HCT116 (cell line): ENCODE data around the gene DPF3. TPM values are rescaled to one million over a fixed set of nuclear protein-coding genes. Genes with fewer than 3 reads are reported as not detected.

ENCODE experiments used
- ATAC-seq: fragments of 200-7000 bp; cut with Tn5 transposase; 2 replicates; pipeline ENCODE4 v1.9.1; 2020; ENCODE audit warnings: mild to moderate bottlenecking, moderate library complexity
- BruUV-seq: library from RNA; stranded (reverse); fragments of 400-500 nt; replicated peaks from 2 replicates; lab custom pipeline; 2021; lab: Mats Ljungman, UMichigan
- CTCF ChIA-PET: fragments of 300-600 bp; sonication (Branson Sonifier 250); formaldehyde crosslinking; loops from one replicate; lab custom pipeline; 2021; ENCODE audit warnings: antibody characterized with exemption; lab: Charles Lee
- POLR2A ChIA-PET: fragments of 300-600, 350-600 bp; sonication (Branson Sonifier 250); formaldehyde crosslinking; loops from one replicate; lab custom pipeline; 2021; ENCODE audit warnings: antibody characterized with exemption; lab: Charles Lee
- RAD21 ChIA-PET, 2 experiments: fragments of 300-600 bp; sonication (Branson Sonifier 250); formaldehyde crosslinking; loops; one replicate each; lab custom pipeline; 2023; ENCODE audit warnings: low total read pairs in 2 of 2; ENCODE audit not compliant: uncharacterized antibody in 2 of 2, unreplicated experiment in 2 of 2, low non-redundant PET in 1 of 2; lab: Charles Lee
- DNase-seq: peaks from one replicate; pipeline ENCODE4 v3.0.0-alpha.2; 2010; ENCODE audit warnings: low read depth, low spot score
- H2AFZ ChIP-seq: fragments of 200-600 bp; shearing (Covaris generic), sonication (generic); 2 replicates; pipeline ENCODE4 v1.6.1; 2017; ENCODE audit warnings: low read depth, mixed run types, mixed read lengths, antibody characterized with exemption, low read length; ENCODE audit not compliant: poor library complexity, severe bottlenecking
- H3K27ac ChIP-seq: 2 replicates; pipeline ENCODE4 v1.5.1; 2012; ENCODE audit warnings: low read depth, low read length
- H3K27me3 ChIP-seq: fragments of 200-600 bp; sonication (generic); 2 replicates; pipeline ENCODE4 v1.6.1; 2016; ENCODE audit warnings: mixed run types, low read length, mixed read lengths; ENCODE audit not compliant: insufficient read depth
- H3K36me3 ChIP-seq, 2 experiments: fragments of 200-500 bp in 1 of 2; fragments of 200-600 bp in 1 of 2; sonication (Bioruptor generic) in 1 of 2; sonication (generic) in 1 of 2; 2 replicates each; pipeline versions ENCODE4 v1.5.1 to v1.6.1; 2014 to 2016; ENCODE audit warnings: low read length in 2 of 2, inconsistent platforms in 1 of 2, mixed read lengths in 1 of 2, mixed run types in 1 of 2; ENCODE audit not compliant: insufficient read depth in 2 of 2, control insufficient read depth in 1 of 2
- H3K4me1 ChIP-seq, 2 experiments: fragments of 200-600 bp in 1 of 2; sonication (generic) in 1 of 2; 2 replicates each; pipeline versions ENCODE4 v1.5.1 to v1.6.1; 2012 to 2017; ENCODE audit warnings: low read length in 2 of 2, inconsistent platforms in 1 of 2, mild to moderate bottlenecking in 1 of 2, mixed read lengths in 1 of 2, mixed run types in 1 of 2, moderate library complexity in 1 of 2; ENCODE audit not compliant: insufficient read depth in 2 of 2, control insufficient read depth in 1 of 2
- H3K4me2 ChIP-seq: fragments of 200-600 bp; sonication (generic); 2 replicates; pipeline ENCODE4 v1.6.1; 2017; ENCODE audit warnings: mixed run types, low read length, mixed read lengths
- H3K4me3 ChIP-seq, 2 experiments: fragments of 200-600 bp in 1 of 2; sonication (generic) in 1 of 2; replicated peaks in 1 of 2; 2 replicates each; pipeline ENCODE4 v1.5.1; 2011 to 2016; ENCODE audit warnings: low read length in 2 of 2, control low read depth in 1 of 2, low read depth in 1 of 2, mild to moderate bottlenecking in 1 of 2, mixed read lengths in 1 of 2, mixed run types in 1 of 2
- H3K79me2 ChIP-seq: fragments of 200-600 bp; sonication (generic); 2 replicates; pipeline ENCODE4 v1.6.1; 2017; ENCODE audit warnings: mild to moderate bottlenecking, mixed run types, low read length, moderate library complexity, mixed read lengths; ENCODE audit not compliant: insufficient read depth
- H3K9ac ChIP-seq: fragments of 200-600 bp; sonication (generic); 2 replicates; pipeline ENCODE4 v1.6.1; 2016; ENCODE audit warnings: low read length, mixed read lengths
- H3K9me2 ChIP-seq: fragments of 200-600 bp; sonication (generic), shearing (Covaris generic); 2 replicates; pipeline ENCODE4 v1.6.1; 2017; ENCODE audit warnings: mixed run types, mild to moderate bottlenecking, moderate library complexity; ENCODE audit not compliant: insufficient read depth
- H3K9me3 ChIP-seq, 2 experiments: fragments of 200-500 bp in 1 of 2; fragments of 200-600 bp in 1 of 2; sonication (Bioruptor generic) in 1 of 2; sonication (generic) in 1 of 2; 2 replicates each; pipeline ENCODE4 v1.6.1; 2014 to 2017; ENCODE audit warnings: low read length in 2 of 2, mixed read lengths in 2 of 2, inconsistent platforms in 1 of 2, low read depth in 1 of 2, mild to moderate bottlenecking in 1 of 2, mixed run types in 1 of 2, moderate library complexity in 1 of 2; ENCODE audit not compliant: control insufficient read depth in 1 of 2, insufficient read depth in 1 of 2
- H4K20me1 ChIP-seq: fragments of 200-600 bp; sonication (generic), shearing (Covaris generic); 2 replicates; pipeline ENCODE4 v1.6.1; 2017; ENCODE audit warnings: mixed run types, mild to moderate bottlenecking, moderate library complexity; ENCODE audit not compliant: insufficient read depth
- ATF3 ChIP-seq: IDR thresholded peaks from 2 replicates; pipeline ENCODE4 v1.6.1; 2012
- CBX3 ChIP-seq: IDR thresholded peaks from 2 replicates; pipeline ENCODE4 v1.6.1; 2012; ENCODE audit warnings: low read depth
- CEBPB ChIP-seq: IDR thresholded peaks from 2 replicates; pipeline ENCODE4 v1.6.1; 2012; ENCODE audit warnings: low read depth
- CTCF ChIP-seq, 3 experiments: fragments of 200-600 bp in 1 of 3; sonication (generic) in 1 of 3; IDR thresholded peaks in 2 of 3; conservative IDR thresholded peaks in 1 of 3; 2 replicates each; pipeline ENCODE4 v1.5.1; 2012 to 2017; ENCODE audit warnings: low read depth in 2 of 3, low read length in 2 of 3, antibody characterized with exemption in 1 of 3, borderline replicate concordance in 1 of 3, control low read depth in 1 of 3, mild to moderate bottlenecking in 1 of 3, mixed read lengths in 1 of 3, mixed run types in 1 of 3, moderate library complexity in 1 of 3; ENCODE audit not compliant: insufficient read depth in 1 of 3
- EGR1 ChIP-seq: IDR thresholded peaks from 2 replicates; pipeline ENCODE4 v1.6.1; 2012; ENCODE audit warnings: low read depth
- ELF1 ChIP-seq: IDR thresholded peaks from 2 replicates; pipeline ENCODE4 v1.6.1; 2012; ENCODE audit warnings: low read depth, borderline replicate concordance
- EZH2 ChIP-seq: fragments of 200-600 bp; sonication (generic); IDR thresholded peaks from 2 replicates; pipeline ENCODE4 v1.6.1; 2017; ENCODE audit warnings: antibody characterized with exemption, mixed run types
- FOSL1 ChIP-seq: IDR thresholded peaks from 2 replicates; pipeline ENCODE4 v1.6.1; 2012; ENCODE audit warnings: low read depth
- JUND ChIP-seq: IDR thresholded peaks from 2 replicates; pipeline ENCODE4 v1.6.1; 2012
- MAX ChIP-seq: IDR thresholded peaks from 2 replicates; pipeline ENCODE4 v1.6.1; 2012
- POLR2A ChIP-seq: IDR thresholded peaks from 2 replicates; pipeline ENCODE4 v1.7.0; 2011; ENCODE audit warnings: borderline replicate concordance; ENCODE audit not compliant: insufficient read depth, insufficient read length; ENCODE audit errors: extremely low read depth
- POLR2AphosphoS5 ChIP-seq: IDR thresholded peaks from 2 replicates; pipeline ENCODE4 v1.6.1; 2011; ENCODE audit warnings: mild to moderate bottlenecking, low read depth, low read length, moderate library complexity
- RAD21 ChIP-seq: IDR thresholded peaks from 2 replicates; pipeline ENCODE4 v1.6.1; 2012; ENCODE audit warnings: low read depth, mild to moderate bottlenecking
- SIN3A ChIP-seq: IDR thresholded peaks from 2 replicates; pipeline ENCODE4 v1.6.1; 2012; ENCODE audit warnings: low read depth
- SRF ChIP-seq: IDR thresholded peaks from 2 replicates; pipeline ENCODE4 v1.6.1; 2012; ENCODE audit warnings: low read depth
- TCF7L2 ChIP-seq: IDR thresholded peaks from 2 replicates; pipeline ENCODE4 v1.7.0; 2011; ENCODE audit warnings: borderline replicate concordance, inconsistent platforms; ENCODE audit not compliant: insufficient read depth, insufficient read length; ENCODE audit errors: extremely low read depth
- YY1 ChIP-seq: IDR thresholded peaks from 2 replicates; pipeline ENCODE4 v1.6.1; 2011; ENCODE audit warnings: low read length, low read depth, moderate library complexity, mild to moderate bottlenecking; ENCODE audit not compliant: insufficient replicate concordance; ENCODE audit errors: extremely low read depth
- ZBTB33 ChIP-seq: IDR thresholded peaks from 2 replicates; pipeline ENCODE4 v1.6.1; 2011; ENCODE audit warnings: mild to moderate bottlenecking, low read length, moderate library complexity; ENCODE audit not compliant: insufficient replicate concordance; ENCODE audit errors: extremely low read depth
- ZNF274 ChIP-seq: fragments of 200-500 bp; sonication (Bioruptor generic); IDR thresholded peaks from 2 replicates; pipeline ENCODE4 v1.6.1; 2014; ENCODE audit warnings: mild to moderate bottlenecking, low read depth, low read length, inconsistent platforms
- intact Hi-C: fragments of 100-400 bp; cut with micrococcal nuclease; formaldehyde crosslinking; loops from 2 replicates; pipeline ENCODE4 v1.10.0; 2022
- total RNA-seq: library from RNA; stranded (reverse); gene quantifications from one replicate; pipeline ENCODE4 v1.2.1, GENCODE V29; 2021; ENCODE audit not compliant: unreplicated experiment

DPF3 gene
- total RNA-seq, 1 experiment from 2014 or later, result 0.27 TPM

- TF ChIP-seq JUND, result no peak
- TF ChIP-seq EZH2, result no peak
- no peak for TF ChIP-seq FOSL1
Measured at GRCh38 chr14:72742118-72742837, 151.6 kb downstream of the DPF3 start (continued).

- no peaks in the 10 kb centered on the region for H3K9me2 ChIP-seq
- intact Hi-C loops, result no loop called here
- H3K36me3 ChIP-seq, result no peaks in the 10 kb centered on the region
- DNase-seq (no peak), ATAC-seq (no peak)
- no TSS peak for BruUV-seq
- H3K4me2 ChIP-seq, result no peak overlapping the region
- no peak overlapping the region for H2AFZ ChIP-seq
- H3K4me3 ChIP-seq, result no peak overlapping the region
- no peaks in the 10 kb centered on the region for H3K79me2 ChIP-seq
- H3K27me3 ChIP-seq, result no peaks in the 10 kb centered on the region
- CTCF ChIA-PET, result no interaction called here
- H3K9ac ChIP-seq, result no peak overlapping the region
- POLR2A ChIA-PET, result no interaction called here
- RAD21 ChIA-PET, result no interaction called here
- H3K27ac ChIP-seq, result no peak overlapping the region
- no peaks in the 10 kb centered on the region for H4K20me1 ChIP-seq
- H3K9me3 ChIP-seq, result no peaks in the 10 kb centered on the region
- peaks cover 2 to 8% of the 10 kb centered on the region in 2 experiments; a peak in 2 of 4 replicates for H3K4me1 ChIP-seq
- no peak for TF ChIP-seq YY1
- no peak for TF ChIP-seq TCF7L2
- no peak for TF ChIP-seq CBX3
- no peak for TF ChIP-seq ZNF274
- no peak for TF ChIP-seq MAX
- TF ChIP-seq JUND, result no peak
- TF ChIP-seq RAD21, result no peak
- no peak for TF ChIP-seq ZBTB33
- TF ChIP-seq SIN3A, result no peak
- no peak for TF ChIP-seq ATF3
- TF ChIP-seq SRF, result no peak
- TF ChIP-seq CEBPB, result no peak
- TF ChIP-seq EGR1, result no peak
- no peak for TF ChIP-seq CTCF (IDR thresholded peaks at IDR 0.05 in 2 of 3, conservative IDR thresholded peaks at IDR 0.05 in 1 of 3; ENCODE audit: borderline replicate concordance in 1 of 3, insufficient read depth in 1 of 3, low read depth in 2 of 3, low read length in 2 of 3)
- no peak for TF ChIP-seq POLR2A
- TF ChIP-seq POLR2AphosphoS5, result no peak
- no peak for TF ChIP-seq EZH2
- TF ChIP-seq ELF1, result no peak
Measured at GRCh38 chr14:72741826-72742117, 152.1 kb downstream of the DPF3 start.
